Activated CD8-positive, alpha-beta memory T cell treated with anti-CD3 and anti-CD28 coated beads, Interleukin-2, amount 50 U/mL, for 4 hours (primary cell): ENCODE measurements around the gene ZBTB47.

Experiments used
- DNase-seq: peaks from one replicate; pipeline ENCODE4 v3.0.0-alpha.2; 2020

Gene ZBTB47

DNA sequence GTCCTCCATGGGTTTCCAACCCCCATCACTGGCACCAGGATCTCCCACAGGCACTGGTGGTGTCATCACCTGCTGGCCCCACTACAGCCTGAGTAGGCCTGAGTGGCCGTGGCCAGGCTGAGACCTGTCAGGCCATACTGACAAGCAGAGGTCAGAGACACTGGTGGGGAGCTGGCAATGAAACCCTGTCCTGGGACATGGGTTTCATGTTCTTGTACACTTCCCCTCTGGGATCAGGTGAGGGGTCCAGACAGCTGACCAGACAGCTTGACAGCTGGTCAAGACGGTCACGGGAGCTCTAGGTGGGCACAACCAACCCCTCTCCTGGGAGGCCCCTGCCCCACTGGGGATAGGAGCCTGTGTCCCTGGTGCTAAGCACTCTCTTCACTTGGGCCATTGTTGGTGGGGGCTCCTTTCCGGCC lies 13.1 kb downstream of the ZBTB47 start:
- DNase-seq = no peak

DNA sequence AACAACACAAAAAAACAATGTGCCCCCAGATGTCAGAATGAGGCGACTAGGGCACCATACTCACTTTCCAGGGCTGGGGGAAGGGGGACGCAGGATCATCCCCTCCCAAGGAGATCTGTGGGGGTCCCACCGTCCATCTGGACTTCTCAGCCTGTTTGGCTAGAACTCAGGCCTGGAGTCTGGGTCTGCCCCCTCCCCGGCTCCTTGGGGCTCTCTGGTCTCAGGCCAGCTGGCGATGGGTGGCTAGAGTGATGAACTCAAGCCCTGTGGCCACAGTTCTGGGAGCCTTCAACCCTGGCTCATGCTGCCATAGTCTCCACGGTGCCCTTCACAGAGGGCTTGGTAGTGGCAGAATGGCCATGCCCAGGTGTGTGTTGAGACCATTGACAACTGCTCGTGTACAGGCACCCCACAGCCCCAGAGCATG lies 13.6 kb downstream of the ZBTB47 start:
- no peak for DNase-seq

GRCh38 chr3:42667523-42668412 lies 14.3 kb downstream of the ZBTB47 start:
- DNase-seq = no peak

GRCh38 chr3:42668413-42668760 lies 14.9 kb downstream of the ZBTB47 start:
- DNase-seq = no peak

DNA sequence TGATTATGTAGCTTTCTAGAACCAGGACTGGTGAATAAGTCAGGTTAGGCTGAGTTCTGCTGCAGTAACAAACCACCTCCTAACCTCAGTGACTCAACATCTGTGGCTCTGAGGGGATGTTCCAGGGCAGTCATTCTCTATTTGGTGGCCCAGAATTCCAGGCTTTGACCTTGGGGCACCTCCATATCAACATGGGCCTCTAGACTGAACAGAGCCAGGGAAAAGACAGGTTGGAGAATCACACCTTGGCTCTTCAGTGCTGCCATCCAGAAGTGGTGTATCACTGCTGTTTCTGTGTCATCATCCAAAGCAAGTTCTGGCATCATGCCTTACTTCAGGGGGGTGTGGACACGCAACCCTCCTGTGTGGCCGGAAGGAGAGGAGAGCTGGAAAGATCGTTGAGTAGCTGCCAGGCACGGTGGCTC lies 15.3 kb downstream of the ZBTB47 start:
- no peak for DNase-seq

DNA sequence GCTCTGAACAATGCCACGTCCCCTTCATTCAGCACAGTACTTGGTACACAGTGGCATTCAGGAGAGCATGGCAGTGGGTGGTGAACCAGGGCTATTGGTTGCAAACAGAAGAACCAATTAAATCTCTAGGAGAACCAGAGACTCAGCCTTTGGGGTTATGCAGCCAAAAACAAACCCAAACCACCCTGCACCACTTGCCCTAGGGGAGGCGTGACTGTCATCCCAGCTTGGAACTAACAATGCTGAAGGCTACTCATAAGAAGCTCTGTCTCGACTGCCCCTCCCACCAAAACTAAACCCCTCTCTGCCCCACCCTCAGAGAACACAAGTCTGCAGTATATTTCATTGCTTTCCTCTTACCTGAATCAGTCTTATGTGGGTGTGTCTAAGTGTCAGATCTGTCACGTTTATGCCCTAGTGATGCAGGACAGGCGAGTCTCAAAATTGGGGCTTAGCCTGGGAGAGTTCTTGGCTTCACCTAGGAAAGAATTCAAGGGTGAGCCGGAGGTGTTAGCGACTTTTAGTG lies 16.6 kb downstream of the ZBTB47 start:
- no peak for DNase-seq

DNA sequence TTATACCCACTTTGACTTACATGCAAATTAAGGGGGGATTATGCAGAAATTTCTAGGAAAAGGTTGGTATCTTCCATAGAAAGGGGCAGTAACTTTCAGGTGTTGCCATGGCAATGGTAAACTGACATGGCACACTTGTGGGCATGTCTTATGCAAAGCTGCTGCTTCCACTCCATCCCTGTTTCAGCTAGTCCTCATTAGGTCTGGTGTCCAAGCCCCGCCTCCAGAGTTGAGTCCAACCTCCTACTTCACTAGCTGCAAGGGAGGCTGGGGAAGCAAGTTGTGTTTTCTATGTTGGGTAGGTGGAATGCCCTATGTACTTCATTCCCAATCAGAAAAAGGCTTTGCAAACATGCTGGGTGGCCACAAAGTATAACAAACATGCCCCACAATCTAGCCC lies 17.2 kb downstream of the ZBTB47 start:
- DNase-seq = no peak

- DNase-seq = no peak
Measured at GRCh38 chr3:42672515-42672914, 19.0 kb downstream of the ZBTB47 start.

- peak; percentile 2 for DNase-seq
Measured at GRCh38 chr3:42673082-42673481, 19.6 kb downstream of the ZBTB47 start.

- DNase-seq = no peak
Measured at GRCh38 chr3:42674146-42674545, 20.6 kb downstream of the ZBTB47 start.

GRCh38 chr3:42675909-42676308 lies 22.4 kb downstream of the ZBTB47 start:
- DNase-seq = no peak

GRCh38 chr3:42678447-42678846 lies 24.9 kb downstream of the ZBTB47 start:
- no peak for DNase-seq

DNA sequence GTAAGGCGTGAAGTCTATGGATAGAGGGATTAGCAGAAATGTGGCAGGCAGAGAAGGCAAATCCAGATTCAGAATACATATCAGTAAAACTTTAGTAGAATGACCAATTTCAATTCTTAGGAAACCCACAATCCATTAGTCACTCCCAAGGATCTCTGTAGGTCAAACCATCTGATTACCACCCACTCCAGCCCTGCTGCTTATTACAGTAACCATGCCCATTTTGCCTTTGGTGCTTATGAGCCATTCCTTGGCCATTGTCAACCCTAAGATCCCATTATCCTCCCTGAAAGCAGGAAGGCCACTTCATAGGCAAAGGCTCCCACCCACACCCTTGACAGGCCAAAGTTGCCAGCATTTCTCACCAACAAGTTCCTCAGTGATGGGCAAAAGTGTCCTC lies 26.8 kb downstream of the ZBTB47 start:
- DNase-seq = no peak

DNA sequence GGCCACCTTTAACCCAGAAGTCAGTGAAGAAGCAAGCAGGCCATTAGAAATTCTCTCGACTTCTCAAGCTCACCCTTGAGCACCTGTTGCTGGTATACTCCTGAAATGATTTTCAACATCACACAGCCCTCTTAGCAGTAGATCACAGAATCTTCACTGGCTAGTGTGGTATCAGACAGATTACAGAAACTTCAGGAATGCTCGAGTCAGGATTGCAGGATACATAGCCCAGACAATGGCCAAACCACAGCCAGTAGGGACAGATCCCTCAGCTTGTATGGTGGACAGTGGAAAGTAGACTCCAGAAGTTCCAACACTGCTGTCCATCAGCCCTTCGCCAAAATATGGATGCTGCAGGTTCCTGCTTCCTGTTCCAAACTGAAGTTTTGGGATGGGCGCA lies 27.3 kb downstream of the ZBTB47 start:
- no peak for DNase-seq

GRCh38 chr3:42681361-42682038 lies 28.0 kb downstream of the ZBTB47 start:
- DNase-seq = no peak

DNA sequence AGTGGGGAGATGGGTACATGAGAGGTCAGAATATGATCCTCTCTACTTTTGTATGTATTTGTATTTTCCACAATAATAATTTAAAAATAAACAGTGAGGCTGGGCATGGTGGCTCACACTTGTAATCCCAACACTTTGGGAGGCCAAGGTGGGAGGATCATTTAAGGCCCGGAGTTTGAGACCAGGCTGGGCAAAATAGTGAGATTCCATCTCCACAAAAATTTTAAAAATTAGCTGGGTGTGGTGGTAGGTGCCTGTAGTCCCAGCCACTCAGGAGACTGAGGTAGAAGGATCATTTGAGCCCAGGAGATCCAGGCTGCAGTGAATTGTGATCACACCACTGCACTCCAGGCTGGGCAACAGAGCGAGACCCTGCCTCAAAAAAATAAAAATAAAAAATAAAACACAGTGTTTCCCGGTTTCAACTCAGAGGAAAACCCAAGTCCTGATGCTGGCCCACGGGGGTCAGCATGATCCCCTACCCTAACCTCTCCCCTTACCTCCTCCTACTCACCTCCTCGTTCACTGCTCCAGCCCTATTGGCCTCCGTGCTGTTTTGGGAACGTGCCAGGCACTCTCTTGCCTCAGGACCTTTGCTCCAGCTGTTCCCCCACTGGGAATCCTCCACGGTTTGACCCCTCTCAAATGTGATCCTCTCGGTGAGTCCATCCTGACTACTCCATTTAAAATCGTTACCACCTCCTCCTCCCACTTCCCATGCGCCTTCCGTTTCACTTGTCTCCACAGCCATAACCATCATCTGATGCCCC lies 29.0 kb downstream of the ZBTB47 start:
- DNase-seq = peak; percentile 6

GRCh38 chr3:42683875-42684598 lies 30.5 kb downstream of the ZBTB47 start:
- peak; percentile 6 for DNase-seq

DNA sequence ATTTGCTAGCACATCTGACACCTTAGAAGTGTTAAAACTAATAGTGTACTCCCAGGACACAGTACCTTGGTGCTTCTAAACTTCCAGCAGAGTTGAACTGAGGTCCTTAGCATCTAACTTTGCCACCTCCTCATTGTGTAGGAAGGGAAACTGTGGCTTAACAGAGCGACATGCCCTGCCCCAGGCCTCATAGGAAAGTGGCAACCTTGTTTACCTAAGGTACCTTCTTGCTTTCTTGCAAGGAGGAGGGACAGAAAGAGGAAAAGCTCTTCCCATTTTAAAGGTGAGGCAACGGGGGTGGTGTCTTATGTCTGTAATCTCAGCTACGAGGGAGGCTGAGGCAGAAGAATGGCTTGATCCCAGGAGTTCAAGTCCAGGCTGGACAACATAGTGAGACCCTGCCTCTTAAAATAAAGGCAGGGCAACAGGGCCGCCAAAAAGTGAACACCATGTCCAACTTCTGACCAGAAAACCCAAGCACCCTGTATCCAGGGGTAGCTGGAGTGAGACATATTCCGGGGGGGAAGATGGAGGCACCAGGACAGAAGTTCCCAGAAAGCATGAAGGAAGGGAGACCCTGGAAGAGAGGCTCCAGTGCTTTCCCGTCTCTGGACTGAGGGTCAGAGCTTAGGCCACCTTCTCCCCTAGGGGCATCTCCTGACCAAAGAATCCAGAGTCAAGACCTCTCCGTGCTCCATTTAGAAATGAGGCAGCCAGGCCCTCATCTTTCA lies 31.3 kb downstream of the ZBTB47 start:
- no peak for DNase-seq

GRCh38 chr3:42685363-42685881 lies 31.9 kb downstream of the ZBTB47 start, which contains the start of gene KLHL40:
Gene KLHL40, plus strand, starts transcription at chr3:42685537. Its CDS starts 82 bp downstream, at chr3:42685619.
- DNase-seq = no peak

GRCh38 chr3:42685891-42686820 lies 32.7 kb downstream of the ZBTB47 start:
- peak; percentile 10 for DNase-seq
